Measurements from ENCODE around the gene KCTD15.

DNA sequence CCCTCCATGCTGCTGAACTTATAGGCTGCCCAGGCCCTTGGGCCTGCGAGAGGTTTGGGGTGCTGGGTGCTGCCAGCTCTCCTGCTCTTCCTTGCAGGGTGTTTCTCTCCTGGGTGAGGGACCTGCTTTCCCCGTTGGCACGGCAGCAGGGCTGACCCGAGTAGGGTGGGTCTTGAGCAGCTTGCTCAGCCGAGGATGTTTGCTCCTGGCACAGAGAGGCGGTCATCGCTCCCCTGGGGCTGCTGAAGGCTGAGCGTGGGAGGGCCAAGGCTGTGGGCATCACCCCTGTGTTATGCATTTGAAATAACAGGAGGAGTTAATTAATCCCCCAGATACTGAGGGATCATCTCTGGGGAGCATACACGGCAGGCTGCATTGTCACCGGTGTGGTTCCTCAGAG lies 5.3 kb downstream of the KCTD15 start:
- TF ChIP-seq EZH2 (IDR thresholded peaks at IDR 0.05), result no peak
- TF ChIP-seq POLR2AphosphoS5 (IDR thresholded peaks at IDR 0.05; ENCODE audit: borderline replicate concordance, low read depth, low read length), result no peak
- TF ChIP-seq FOXP2 (optimal IDR thresholded peaks at IDR 0.05; ENCODE audit: control extremely low read depth, extremely low read length, insufficient read depth), result no peak
